GM11168 (cell line): ENCODE measurements around the gene KRT72.

Experiments used
- in situ Hi-C: fragments of 300-500 bp; cut with MboI; formaldehyde crosslinking; loops from one replicate; pipeline ENCODE4 v1.12.0; 2022; ENCODE audit warnings: low sequenced_read_pairs; ENCODE audit not compliant: unreplicated experiment

The KRT72 gene

DNA sequence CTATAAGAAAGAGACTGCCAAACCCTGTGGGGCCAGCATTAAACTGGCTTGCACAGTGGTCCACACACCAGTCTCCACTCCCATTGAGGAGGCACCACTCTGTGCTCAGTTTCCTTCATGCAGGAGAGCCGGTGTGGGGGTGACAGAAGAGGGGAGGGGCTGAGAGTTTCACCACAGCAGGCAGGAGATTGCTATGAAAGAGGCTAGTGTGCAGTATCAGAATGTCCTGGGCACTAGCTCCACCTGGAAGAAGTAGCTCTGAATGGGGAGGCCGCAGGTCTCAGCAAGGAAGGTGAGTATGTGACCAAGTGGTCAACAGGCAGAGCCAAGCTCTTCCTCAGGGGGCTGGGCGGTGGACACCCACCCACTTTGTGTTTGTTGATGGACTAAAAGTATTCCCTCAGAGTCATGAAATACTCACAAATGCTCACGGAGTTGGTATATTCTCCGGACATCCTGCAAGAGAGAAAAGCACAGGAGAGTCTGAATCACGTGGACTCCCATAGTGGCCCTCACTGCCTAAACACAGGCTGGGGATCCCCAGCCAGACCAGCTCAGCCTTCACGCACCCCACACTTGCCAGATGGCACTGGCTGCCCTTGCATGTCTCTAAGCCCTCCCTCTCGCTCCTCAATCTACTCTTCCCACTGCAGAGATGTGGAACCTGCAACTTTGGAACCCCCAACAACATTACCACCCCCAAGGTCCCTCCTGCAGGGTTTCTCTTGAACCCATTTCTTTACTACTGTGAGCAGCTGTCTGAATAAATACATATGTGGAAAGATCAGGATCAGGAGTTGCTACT is 7.8 kb upstream of the KRT72 start:
- in situ Hi-C loops, result no loop called here

DNA sequence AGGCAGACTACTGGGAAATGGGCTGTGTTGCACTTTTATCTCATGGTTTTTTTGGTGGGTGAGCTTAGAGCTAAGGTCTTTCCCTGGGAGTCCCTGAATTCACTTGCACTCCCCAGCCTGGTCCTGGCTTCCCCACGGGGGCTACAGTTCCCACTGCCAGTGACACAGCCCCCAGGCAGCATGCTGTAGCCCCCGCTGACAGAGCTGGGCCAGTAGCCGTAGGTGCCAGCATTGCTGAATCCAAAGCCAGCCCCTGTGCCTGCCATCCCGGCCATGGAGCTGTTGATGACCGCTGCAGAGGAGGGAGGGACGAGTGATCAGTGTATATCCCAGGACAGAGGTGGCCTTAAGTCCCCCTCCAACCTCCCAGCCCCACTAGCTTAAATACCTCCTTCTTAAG is 6.9 kb upstream of the KRT72 start:
- in situ Hi-C loops, result no loop called here

DNA sequence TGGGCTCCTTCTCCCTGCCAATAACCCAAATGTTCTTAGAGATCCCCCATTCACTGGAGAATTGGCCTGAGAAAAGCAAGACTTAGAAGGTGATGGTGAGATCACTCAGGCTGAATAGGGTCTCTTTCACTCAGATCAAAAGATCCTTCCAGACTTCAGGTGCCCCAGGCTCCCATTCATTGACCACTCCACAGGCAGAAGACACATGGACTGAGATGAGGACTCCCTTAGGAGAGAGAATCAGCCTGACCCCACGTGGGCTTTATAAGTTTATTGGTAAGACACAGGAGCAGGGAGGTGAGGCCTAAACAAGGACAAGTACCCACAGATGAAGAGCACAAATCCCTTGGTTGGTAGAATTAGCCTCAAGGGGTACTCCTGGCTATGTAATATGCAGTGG is 6.1 kb upstream of the KRT72 start:
- in situ Hi-C loops, result no loop called here

DNA sequence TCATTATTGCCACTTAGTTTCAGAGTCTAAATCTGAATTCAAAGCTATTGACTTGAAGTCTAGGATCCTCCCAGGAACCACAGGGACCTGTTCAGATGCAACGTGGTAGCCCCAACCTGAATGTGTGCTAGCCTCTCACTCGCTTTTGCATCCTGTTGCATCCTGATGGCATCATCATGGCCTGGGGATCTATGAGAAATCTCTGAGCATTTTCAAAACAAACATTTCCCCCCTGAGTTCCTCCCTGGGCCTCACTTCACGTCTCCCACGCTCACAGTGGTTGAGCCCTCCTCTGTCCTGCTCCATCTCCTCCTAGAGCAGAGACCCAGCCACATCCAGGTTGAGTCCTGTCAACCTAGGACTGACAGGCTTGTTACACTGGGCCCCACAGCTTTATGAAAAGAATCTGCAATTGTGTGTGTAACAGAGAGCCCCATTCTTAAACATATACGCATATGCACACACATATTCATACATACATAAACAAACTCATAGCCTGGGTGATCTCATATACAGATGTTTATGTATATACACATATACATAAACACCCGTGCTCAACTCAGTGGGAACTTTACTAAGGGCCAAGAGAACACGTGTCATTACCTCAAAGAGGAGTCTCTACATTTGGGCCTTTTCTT is 5.4 kb upstream of the KRT72 start:
- in situ Hi-C loops, result no loop called here

DNA sequence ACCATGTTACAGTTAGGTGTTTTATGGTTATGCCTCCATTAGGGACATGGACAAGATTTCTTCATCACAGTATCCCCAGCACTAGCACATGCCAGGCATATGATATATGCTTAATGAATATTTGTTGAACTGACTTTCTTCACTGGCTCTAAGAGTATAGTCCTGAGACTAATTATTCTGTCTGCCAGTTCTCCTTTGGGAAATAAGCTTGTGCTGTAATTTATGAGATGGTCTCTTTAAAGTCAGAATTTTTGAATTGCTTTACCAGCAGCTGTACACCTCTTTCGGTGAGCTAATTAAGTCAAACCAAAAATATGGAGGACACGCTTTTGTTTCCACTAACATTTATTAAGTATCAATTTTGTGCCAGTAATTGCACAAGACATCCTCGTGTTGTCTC is 4.8 kb upstream of the KRT72 start:
- in situ Hi-C loops, result no loop called here

DNA sequence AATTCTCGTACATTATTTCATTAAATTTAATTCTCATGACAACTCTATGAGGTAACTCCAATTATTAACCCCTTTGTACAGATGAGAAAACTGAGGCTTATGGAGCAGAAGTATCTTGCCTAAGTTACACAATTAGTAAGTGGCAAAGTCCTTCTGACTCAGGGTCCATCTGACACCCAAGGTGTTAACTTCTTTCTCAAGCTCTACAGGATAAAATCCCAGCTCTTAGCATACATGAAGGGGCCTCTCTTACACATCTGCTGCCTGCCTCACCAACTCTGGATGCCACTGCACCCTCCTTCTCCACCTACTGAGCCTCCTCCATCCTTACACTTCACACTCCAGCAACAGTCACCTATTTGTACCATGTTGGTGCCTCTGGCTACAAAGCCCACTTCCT is 4.3 kb upstream of the KRT72 start:
- in situ Hi-C loops, result no loop called here

DNA sequence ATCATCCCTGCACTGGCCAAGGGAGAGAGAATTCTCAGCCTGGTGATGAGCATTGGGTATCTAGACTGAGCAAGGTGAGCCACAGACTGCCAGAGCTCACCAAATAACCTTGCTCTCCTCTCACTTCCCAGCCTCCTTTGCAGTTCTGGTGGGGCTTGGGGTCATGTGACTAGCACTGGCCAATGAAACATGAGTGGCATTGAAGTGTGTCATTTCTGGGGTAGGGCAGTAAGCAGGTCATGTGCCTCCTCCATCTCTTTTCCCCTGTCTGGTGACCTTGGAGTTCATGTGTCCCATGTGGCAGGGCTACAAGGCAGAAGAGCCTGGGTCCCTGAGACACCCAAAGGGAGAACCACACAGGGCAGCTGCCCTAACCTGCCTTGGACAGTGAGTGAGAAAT is 3.6 kb upstream of the KRT72 start:
- in situ Hi-C loops, result no loop called here

DNA sequence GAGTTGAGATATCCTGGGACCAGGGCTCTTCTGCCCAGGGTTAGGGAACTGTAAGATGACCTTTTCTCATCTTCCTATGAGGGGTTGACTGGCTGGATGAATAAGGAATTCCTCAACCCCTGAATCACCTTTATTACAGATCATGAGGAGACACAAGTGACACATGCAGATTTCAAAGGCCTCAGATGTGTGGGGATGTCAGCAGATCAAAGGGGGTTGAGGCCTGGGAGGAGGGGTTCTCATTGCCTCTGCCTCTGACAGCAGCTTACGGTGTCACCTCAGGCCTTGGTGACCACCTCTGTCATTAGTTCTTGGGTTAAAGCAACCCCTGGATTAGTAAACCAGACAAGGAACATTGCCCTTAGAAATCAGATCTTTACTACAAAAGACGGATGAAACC is 2.1 kb upstream of the KRT72 start:
- in situ Hi-C loops, result no loop called here

DNA sequence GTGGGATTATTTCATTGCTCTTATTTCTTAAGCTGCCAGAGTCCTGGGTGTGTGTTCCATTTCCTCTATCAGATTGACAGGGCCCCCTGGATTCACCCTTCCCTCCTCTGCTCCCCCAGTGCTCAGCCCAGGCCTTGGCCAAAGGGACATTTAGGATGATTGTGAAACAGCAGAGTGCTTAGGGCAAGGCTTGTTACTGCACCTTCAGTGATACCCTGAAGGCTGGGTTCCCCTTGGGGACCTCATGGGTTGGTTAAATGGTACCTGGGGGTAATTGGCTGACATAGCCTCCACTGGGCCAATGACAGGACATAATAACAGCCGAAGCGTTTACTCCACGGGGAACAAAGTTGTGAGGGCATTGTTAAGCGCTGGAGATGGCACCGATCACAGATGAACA is 1.3 kb upstream of the KRT72 start:
- in situ Hi-C loops, result no loop called here

DNA sequence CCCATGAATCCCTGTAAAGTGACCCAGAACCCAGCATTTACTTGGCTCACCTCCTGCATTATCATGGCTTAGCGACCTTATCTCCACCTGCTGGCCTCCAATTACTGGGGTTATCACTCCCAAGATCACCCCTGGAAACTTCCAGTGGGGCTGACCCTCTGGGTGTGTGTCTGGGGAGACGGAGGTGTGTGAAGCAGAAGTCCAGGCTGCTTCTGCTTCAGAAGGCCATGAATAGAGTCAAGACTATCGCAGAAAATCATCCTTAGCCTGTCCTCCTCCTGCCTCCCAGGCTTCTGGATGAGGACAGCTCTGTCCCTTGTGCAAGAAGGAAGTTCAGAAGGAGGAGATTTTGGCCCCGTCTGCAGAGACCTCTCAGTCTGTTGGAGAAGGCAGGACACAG is 408 bp upstream of the KRT72 start:
- in situ Hi-C loops, result no loop called here

DNA sequence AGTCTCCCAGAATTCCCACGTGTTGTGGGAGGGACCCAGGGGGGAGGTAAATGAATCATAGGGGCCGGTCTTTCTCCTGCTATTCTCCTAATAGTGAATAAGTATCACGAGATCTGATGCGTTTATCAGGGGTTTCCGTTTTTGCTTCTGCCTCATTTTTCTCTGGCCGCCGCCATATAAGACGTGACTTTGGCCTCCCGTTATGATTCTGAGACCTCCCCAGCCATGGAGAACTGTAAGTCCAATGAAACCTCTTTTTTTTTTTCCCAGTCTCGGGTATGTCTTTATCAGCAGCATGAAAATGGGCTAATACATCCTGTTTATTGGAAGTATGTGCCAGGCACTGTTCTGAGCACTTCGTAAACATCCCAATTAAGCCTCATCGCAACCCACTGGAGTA is 788 bp downstream of the KRT72 start:
- in situ Hi-C loops, result no loop called here

DNA sequence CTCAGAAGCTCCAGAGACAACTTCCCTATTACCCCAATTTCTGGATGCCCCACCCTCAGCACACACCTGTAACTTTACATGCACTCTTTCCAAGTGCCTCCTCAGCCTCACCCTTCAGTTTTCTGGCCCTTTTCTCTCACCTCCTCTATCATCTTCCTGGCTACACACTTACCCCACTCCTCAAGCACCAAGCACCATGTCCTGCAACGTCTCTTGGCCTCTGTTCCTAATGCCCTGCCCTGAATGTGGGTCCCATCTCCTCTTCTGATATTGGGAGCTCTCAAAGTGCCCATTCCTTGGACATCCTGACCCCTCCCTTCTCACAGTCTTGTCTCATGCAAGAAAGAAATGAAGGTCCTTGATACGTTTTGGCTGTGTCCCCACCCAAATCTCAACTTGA is 1.2 kb downstream of the KRT72 start:
- in situ Hi-C loops, result no loop called here

DNA sequence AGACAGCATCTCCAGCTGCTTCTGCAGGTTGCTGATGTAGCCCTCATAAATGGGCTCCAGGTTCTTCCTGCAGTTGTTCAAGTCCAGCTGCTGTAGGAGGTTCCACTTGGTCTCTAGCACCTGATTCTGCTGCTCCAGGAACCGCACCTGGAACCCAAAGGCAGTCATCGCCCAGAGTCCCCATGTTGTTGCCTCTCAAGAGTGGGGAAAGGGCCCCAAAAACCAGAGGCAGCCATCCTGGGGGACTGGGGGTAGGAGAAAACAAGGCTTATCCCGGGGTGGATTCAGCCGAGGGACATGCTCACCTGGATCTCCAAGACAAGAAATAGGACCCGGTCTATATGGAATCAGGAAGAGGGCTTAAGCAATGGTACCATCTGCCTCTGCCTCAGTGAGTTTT is 2.3 kb downstream of the KRT72 start:
- in situ Hi-C loops, result loop anchor here (25.0 kb wide), 1 partner anchor 388 kb away; no protein-coding TSS in a partner anchor

DNA sequence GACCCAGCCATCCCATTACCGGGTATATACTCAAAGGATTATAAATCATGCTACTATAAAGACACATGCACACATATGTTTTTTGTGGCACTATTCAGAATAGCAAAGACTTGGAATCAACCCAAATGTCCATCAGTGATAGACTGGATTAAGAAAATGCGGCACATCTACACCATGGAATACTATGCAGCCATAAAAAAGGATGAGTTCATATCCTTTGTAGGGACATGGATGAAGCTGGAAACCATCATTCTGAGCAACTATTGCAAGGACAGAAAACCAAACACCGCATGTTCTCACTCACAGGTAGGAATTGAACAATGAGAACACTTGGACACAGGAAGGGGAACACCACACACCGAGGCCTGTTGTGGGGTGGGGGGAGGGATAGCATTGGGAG is 7.0 kb downstream of the KRT72 start:
- in situ Hi-C loops, result loop anchor here (25.0 kb wide), 1 partner anchor 393 kb away; no protein-coding TSS in a partner anchor

DNA sequence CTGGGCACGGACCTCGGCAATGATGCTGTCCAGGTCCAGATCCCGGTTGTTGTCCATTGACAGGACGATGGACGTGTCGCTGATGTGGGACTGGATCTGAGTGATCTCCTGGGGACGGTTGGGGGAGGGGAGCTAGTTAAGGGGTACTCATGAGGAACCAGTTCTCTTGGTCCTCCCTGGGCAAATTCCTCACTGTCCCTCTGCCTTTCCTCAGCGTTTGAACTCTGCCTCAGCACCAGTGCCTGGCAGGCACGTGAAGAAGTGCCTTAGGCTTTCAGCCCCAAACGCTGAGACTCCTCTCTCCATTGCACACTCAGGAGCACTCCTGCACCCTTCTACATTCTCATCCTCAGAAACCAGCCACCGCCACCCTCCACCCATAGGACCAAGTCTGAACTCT is 9.7 kb downstream of the KRT72 start:
- in situ Hi-C loops, result loop anchor here (25.0 kb wide), 1 partner anchor 396 kb away; no protein-coding TSS in a partner anchor

DNA sequence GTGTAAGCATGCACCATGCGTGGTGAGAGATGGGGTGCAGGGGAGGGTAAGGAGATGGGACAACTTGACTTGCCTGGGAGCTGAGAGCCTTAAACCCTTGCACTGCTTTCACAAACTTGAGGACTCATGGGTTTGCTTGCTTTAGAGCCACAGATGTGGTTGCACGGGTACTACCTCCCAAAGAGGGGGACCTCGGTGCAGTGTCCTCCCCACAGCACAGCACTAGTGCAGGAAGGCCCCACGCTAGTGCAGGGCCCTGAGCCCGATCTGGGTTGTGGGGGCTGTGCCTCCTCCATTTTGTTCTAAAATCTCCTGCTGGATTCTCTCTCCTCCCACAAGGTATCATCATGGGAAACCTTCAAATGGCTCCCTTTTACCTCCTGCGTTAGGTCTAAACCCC is 11.2 kb downstream of the KRT72 start:
- in situ Hi-C loops, result loop anchor here (25.0 kb wide), 1 partner anchor 397 kb away; no protein-coding TSS in a partner anchor

DNA sequence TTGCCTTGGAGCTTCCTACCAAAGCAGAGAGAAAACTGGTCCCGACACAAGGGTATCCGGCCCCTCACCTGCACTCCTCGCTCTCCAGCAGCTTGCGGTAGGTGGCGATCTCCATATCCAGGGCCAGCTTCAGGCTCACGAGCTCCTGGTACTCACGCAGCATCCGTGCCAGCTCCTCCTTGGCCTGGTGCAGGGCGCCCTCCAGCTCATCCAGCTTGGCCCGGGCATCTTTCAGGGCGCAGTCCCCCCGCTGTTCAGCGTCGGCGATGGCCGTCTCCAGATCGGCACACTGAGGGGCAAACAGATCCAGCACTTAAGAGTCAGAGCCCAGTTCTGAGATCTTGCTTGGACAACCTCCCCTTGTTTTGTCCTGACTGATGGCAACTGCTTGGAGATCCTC is 13.7 kb downstream of the KRT72 start:
- in situ Hi-C loops, result loop anchor here (10.0 to 25.0 kb wide), 2 partner anchors 297 to 400 kb away; no protein-coding TSS in a partner anchor

DNA sequence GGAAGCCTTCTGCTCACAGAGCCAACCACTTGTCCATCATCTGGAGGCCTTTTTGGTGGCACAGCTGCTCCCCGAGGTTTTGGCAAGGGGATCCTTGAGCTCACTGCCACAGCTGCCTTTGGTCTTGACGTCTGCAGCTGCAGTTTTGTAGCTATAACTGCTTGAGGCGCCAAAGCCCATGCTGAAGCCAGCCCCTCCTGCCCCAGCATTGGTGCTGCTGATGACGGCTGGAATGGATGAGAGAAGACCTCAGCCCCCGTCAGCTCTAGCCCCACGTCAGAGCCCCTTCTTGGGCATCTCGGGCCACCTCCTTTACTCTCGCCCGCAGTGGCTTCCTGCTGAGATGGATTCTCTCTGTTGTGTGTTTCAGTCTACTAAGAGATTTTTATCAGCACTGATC is 15.3 kb downstream of the KRT72 start:
- in situ Hi-C loops, result loop anchor here (10.0 to 25.0 kb wide), 2 partner anchors 299 to 401 kb away; no protein-coding TSS in a partner anchor

DNA sequence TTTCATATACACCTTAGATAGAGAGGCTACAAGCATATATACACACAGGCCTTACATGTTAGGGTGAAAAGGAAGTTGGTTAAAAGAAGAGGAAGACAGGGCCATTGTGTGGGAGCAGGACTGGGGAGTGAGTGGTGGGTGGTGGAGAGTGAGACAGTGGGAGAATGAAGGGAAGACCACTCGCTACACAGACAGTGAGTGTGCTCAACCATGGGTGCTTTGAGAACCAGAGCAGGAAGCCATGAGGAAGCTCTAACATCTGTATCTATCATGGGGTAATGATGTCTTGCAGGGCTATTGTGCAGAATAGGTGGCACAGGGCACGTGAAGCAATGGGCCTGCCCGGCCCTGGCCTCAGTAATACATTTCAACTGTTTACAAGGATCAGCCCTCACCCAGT is 16.2 kb downstream of the KRT72 start:
- in situ Hi-C loops, result loop anchor here (10.0 to 25.0 kb wide), 2 partner anchors 300 to 402 kb away; no protein-coding TSS in a partner anchor

DNA sequence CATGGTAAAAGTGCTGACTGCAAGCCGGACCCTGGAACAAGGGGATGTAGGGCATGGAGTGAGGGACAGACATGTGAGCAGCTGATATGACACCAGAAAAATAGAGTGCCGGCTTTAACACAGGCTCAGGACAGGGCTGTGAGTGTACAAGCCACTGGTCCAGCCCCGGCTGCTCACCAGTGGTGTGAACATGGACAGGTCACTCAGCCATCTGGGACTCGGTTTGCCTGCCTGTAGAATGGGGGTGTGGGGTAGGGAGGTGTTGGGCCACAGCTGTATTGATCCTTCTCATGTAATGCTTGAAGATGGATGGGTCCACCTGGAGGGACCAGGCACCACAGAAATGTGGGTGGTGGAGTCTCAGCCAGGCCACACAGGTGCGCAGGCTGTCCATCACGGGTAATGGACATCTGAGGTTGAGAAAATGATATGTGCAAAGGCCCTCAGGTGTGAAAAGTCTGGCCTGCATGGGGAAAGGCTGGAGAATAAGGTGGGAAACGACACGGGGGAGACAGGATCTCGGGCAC is 17.0 kb downstream of the KRT72 start:
- in situ Hi-C loops, result loop anchor here (10.0 to 25.0 kb wide), 2 partner anchors 301 to 403 kb away; no protein-coding TSS in a partner anchor

DNA sequence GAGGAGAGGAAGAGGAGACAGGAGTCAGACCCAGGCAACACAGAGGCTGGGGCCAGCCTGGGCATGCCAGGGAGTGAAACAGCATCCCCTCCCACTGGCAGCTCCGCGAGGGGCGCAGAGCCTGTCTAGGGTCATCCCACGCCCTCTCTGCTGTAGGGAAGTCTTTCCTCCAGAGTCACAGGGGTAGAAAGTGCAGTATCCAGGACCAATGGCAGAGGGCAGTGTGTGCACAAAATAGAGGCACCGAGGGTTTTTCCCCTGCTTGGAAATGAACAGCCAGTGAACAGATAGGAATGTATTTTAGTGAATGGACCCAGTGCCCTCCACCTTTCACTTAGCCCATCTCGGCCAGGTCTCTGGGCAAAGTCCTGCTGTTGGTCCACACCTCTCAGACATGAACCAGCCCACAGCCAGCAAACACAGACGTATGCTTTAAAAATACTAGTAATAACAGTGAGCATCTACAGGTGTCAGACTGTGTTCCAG is 18.2 kb downstream of the KRT72 start:
- in situ Hi-C loops, result loop anchor here (10.0 to 25.0 kb wide), 2 partner anchors 302 to 404 kb away; no protein-coding TSS in a partner anchor
